GM23338 (cell line): ENCODE data around the gene RAD23B. TPM values are rescaled to one million over a fixed set of nuclear protein-coding genes. Genes with fewer than 3 reads are reported as not detected.

Experiments used
- ATAC-seq: fragments of 200-7000 bp; cut with Tn5 transposase; 3 replicates; pipeline ENCODE4 v1.9.1; 2020
- DNase-seq: peaks from one replicate; pipeline ENCODE4 v3.0.0-alpha.2; 2015; ENCODE audit warnings: low spot score
- H2AFZ ChIP-seq: fragments of 200-600 bp; sonication (generic); 2 replicates; pipeline ENCODE4 v1.8.0; 2016; ENCODE audit warnings: antibody characterized with exemption, mild to moderate bottlenecking, moderate library complexity
- H3F3A ChIP-seq: fragments of 200-600 bp; sonication (generic); replicated peaks from 2 replicates; pipeline ENCODE4 v1.8.0; 2017; ENCODE audit warnings: antibody characterized with exemption, mixed run types, low read depth
- H3K27ac ChIP-seq: fragments of 200-600 bp; sonication (generic); 2 replicates; pipeline ENCODE4 v1.6.1; 2016; ENCODE audit warnings: low read depth
- H3K27me3 ChIP-seq: fragments of 200-600 bp; sonication (generic); 2 replicates; pipeline ENCODE4 v1.8.0; 2016; ENCODE audit warnings: mild to moderate bottlenecking, mixed run types, moderate library complexity; ENCODE audit not compliant: insufficient read depth
- H3K36me3 ChIP-seq: fragments of 200-600 bp; sonication (generic); 2 replicates; pipeline ENCODE4 v1.8.0; 2016; ENCODE audit warnings: mild to moderate bottlenecking; ENCODE audit not compliant: insufficient read depth
- H3K4me1 ChIP-seq: fragments of 200-600 bp; sonication (generic); 2 replicates; pipeline ENCODE4 v1.8.0; 2016; ENCODE audit warnings: mild to moderate bottlenecking, moderate library complexity; ENCODE audit not compliant: insufficient read depth
- H3K4me2 ChIP-seq: fragments of 200-600 bp; sonication (generic); 2 replicates; pipeline ENCODE4 v1.7.1; 2017; ENCODE audit warnings: mixed run types
- H3K4me3 ChIP-seq: fragments of 200-600 bp; sonication (generic); 2 replicates; pipeline ENCODE4 v1.6.1; 2016; ENCODE audit warnings: mixed run types
- H3K79me2 ChIP-seq: fragments of 200-600 bp; sonication (generic); replicated peaks from 2 replicates; pipeline ENCODE4 v1.8.0; 2017; ENCODE audit warnings: mild to moderate bottlenecking; ENCODE audit not compliant: insufficient read depth
- H3K9me2 ChIP-seq: fragments of 200-600 bp; sonication (generic); 2 replicates; pipeline ENCODE4 v1.8.0; 2017; ENCODE audit not compliant: insufficient read depth
- H4K20me1 ChIP-seq: fragments of 200-600 bp; sonication (generic); replicated peaks from 2 replicates; pipeline ENCODE4 v1.8.0; 2017; ENCODE audit warnings: mild to moderate bottlenecking; ENCODE audit not compliant: insufficient read depth
- H3K27ac Mint-ChIP-seq: 2 replicates; pipeline ENCODE4 v1.8.0; 2020; ENCODE audit warnings: inconsistent platforms, mild to moderate bottlenecking, moderate library complexity, mixed read lengths
- H3K27me3 Mint-ChIP-seq: 3 replicates; pipeline ENCODE4 v1.8.0; 2022; ENCODE audit warnings: low read depth, mild to moderate bottlenecking, moderate library complexity, mixed read lengths, inconsistent platforms; ENCODE audit not compliant: insufficient read depth, poor library complexity
- H3K36me3 Mint-ChIP-seq: 3 replicates; pipeline ENCODE4 v1.8.0; 2021; ENCODE audit warnings: low read depth, mild to moderate bottlenecking, inconsistent platforms, moderate library complexity, mixed read lengths
- H3K4me1 Mint-ChIP-seq: 3 replicates; pipeline ENCODE4 v1.8.0; 2020; ENCODE audit warnings: mild to moderate bottlenecking, inconsistent platforms, mixed read lengths
- H3K4me3 Mint-ChIP-seq: 3 replicates; pipeline ENCODE4 v1.8.0; 2021; ENCODE audit warnings: moderate library complexity, mild to moderate bottlenecking, inconsistent platforms, mixed read lengths
- H3K9me3 Mint-ChIP-seq: 3 replicates; pipeline ENCODE4 v1.8.0; 2020; ENCODE audit warnings: moderate library complexity, mild to moderate bottlenecking, inconsistent platforms, mixed read lengths
- polyA plus RNA-seq: library from polyadenylated mRNA; unstranded; fragments of >200 nt; fragmentation: Nextera tagmentation; extraction: Ambion mirVana; gene quantifications from 2 replicates; pipeline ENCODE4 v1.2.1, GENCODE V29; 2016
- total RNA-seq: library from RNA; depleted of rRNA; stranded (reverse); fragments of >200 nt; shearing (Covaris generic); gene quantifications from 2 replicates; pipeline ENCODE4 v1.2.3, GENCODE V29; 2014
- TF ChIP-seq, protein P1 (sequence below): fragments of 250-450 bp; sonication (Bioruptor Pico); IDR thresholded peaks from 2 replicates; pipeline ENCODE4 v1.5.0; 2020; ENCODE audit warnings: mild to moderate bottlenecking, moderate library complexity
- TF ChIP-seq, protein P2 (sequence below): IDR thresholded peaks from one replicate; pipeline ENCODE4 v1.6.1; 2018; ENCODE audit warnings: antibody characterized with exemption; ENCODE audit not compliant: unreplicated experiment

Gene RAD23B
- total and polyA plus RNA-seq, 2 experiments from 2014 or later, result 31.1 to 137 TPM

DNA sequence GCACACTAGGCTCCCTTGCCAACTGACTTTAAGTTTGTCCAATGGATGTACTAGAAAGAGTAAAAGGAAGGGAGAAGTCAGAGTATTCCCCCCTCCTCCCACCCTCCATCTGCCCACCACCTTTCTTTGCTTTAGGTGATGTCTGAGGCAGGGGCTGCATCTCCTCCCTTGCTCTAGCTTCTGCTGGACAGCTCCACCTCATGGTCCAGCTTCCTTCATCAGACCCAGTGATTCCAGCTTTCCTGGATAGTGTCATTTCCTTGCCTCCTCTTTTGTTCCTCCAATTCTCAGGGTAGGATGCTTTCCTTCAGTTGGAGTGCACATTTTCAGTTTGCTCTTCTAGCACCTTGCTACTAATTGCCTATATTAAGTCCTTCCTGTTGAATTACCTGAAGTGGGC is 67.4 kb downstream of the RAD23B start:
- no peaks in the 10 kb centered on the region for H3F3A ChIP-seq
- no peaks in the 10 kb centered on the region for H3K27me3 ChIP-seq
- Mint-ChIP-seq H3K9me3 (no peaks in the 10 kb centered on the region; the same call in 2 of the 3 replicates), H3K4me3 (no peak overlapping the region), H3K27me3 (peaks cover 2% of the 10 kb centered on the region), H3K36me3 (no peaks in the 10 kb centered on the region), H3K27ac (no peak overlapping the region), H3K4me1 (peaks cover 13% of the 10 kb centered on the region)
- H3K27ac ChIP-seq, result no peak overlapping the region
- TF ChIP-seq, protein P1, sequence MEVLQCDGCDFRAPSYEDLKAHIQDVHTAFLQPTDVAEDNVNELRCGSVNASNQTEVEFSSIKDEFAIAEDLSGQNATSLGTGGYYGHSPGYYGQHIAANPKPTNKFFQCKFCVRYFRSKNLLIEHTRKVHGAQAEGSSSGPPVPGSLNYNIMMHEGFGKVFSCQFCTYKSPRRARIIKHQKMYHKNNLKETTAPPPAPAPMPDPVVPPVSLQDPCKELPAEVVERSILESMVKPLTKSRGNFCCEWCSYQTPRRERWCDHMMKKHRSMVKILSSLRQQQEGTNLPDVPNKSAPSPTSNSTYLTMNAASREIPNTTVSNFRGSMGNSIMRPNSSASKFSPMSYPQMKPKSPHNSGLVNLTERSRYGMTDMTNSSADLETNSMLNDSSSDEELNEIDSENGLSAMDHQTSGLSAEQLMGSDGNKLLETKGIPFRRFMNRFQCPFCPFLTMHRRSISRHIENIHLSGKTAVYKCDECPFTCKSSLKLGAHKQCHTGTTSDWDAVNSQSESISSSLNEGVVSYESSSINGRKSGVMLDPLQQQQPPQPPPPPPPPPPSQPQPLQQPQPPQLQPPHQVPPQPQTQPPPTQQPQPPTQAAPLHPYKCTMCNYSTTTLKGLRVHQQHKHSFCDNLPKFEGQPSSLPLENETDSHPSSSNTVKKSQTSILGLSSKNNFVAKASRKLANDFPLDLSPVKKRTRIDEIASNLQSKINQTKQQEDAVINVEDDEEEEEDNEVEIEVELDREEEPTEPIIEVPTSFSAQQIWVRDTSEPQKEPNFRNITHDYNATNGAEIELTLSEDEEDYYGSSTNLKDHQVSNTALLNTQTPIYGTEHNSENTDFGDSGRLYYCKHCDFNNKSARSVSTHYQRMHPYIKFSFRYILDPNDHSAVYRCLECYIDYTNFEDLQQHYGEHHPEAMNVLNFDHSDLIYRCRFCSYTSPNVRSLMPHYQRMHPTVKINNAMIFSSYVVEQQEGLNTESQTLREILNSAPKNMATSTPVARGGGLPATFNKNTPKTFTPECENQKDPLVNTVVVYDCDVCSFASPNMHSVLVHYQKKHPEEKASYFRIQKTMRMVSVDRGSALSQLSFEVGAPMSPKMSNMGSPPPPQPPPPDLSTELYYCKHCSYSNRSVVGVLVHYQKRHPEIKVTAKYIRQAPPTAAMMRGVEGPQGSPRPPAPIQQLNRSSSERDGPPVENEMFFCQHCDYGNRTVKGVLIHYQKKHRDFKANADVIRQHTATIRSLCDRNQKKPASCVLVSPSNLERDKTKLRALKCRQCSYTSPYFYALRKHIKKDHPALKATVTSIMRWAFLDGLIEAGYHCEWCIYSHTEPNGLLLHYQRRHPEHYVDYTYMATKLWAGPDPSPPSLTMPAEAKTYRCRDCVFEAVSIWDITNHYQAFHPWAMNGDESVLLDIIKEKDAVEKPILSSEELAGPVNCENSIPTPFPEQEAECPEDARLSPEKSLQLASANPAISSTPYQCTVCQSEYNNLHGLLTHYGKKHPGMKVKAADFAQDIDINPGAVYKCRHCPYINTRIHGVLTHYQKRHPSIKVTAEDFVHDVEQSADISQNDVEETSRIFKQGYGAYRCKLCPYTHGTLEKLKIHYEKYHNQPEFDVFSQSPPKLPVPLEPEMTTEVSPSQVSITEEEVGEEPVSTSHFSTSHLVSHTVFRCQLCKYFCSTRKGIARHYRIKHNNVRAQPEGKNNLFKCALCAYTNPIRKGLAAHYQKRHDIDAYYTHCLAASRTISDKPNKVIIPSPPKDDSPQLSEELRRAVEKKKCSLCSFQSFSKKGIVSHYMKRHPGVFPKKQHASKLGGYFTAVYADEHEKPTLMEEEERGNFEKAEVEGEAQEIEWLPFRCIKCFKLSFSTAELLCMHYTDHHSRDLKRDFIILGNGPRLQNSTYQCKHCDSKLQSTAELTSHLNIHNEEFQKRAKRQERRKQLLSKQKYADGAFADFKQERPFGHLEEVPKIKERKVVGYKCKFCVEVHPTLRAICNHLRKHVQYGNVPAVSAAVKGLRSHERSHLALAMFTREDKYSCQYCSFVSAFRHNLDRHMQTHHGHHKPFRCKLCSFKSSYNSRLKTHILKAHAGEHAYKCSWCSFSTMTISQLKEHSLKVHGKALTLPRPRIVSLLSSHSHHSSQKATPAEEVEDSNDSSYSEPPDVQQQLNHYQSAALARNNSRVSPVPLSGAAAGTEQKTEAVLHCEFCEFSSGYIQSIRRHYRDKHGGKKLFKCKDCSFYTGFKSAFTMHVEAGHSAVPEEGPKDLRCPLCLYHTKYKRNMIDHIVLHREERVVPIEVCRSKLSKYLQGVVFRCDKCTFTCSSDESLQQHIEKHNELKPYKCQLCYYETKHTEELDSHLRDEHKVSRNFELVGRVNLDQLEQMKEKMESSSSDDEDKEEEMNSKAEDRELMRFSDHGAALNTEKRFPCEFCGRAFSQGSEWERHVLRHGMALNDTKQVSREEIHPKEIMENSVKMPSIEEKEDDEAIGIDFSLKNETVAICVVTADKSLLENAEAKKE (CRISPR knock-in tag), result no peak
- TF ChIP-seq, protein P2, sequence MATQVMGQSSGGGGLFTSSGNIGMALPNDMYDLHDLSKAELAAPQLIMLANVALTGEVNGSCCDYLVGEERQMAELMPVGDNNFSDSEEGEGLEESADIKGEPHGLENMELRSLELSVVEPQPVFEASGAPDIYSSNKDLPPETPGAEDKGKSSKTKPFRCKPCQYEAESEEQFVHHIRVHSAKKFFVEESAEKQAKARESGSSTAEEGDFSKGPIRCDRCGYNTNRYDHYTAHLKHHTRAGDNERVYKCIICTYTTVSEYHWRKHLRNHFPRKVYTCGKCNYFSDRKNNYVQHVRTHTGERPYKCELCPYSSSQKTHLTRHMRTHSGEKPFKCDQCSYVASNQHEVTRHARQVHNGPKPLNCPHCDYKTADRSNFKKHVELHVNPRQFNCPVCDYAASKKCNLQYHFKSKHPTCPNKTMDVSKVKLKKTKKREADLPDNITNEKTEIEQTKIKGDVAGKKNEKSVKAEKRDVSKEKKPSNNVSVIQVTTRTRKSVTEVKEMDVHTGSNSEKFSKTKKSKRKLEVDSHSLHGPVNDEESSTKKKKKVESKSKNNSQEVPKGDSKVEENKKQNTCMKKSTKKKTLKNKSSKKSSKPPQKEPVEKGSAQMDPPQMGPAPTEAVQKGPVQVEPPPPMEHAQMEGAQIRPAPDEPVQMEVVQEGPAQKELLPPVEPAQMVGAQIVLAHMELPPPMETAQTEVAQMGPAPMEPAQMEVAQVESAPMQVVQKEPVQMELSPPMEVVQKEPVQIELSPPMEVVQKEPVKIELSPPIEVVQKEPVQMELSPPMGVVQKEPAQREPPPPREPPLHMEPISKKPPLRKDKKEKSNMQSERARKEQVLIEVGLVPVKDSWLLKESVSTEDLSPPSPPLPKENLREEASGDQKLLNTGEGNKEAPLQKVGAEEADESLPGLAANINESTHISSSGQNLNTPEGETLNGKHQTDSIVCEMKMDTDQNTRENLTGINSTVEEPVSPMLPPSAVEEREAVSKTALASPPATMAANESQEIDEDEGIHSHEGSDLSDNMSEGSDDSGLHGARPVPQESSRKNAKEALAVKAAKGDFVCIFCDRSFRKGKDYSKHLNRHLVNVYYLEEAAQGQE, result peak; percentile 66
- DNase-seq (no peak), ATAC-seq (no peak)
- H2AFZ ChIP-seq, result no peak overlapping the region
- H3K4me1 ChIP-seq, result no peaks in the 10 kb centered on the region
- H3K9me2 ChIP-seq, result peaks cover 7% of the 10 kb centered on the region
- H3K4me2 ChIP-seq, result no peak overlapping the region
- no peaks in the 10 kb centered on the region for H3K36me3 ChIP-seq
- no peaks in the 10 kb centered on the region for H4K20me1 ChIP-seq
- H3K4me3 ChIP-seq, result no peak overlapping the region
- no peaks in the 10 kb centered on the region for H3K79me2 ChIP-seq
